ENCODE results near the gene SLC25A21.

DNA sequence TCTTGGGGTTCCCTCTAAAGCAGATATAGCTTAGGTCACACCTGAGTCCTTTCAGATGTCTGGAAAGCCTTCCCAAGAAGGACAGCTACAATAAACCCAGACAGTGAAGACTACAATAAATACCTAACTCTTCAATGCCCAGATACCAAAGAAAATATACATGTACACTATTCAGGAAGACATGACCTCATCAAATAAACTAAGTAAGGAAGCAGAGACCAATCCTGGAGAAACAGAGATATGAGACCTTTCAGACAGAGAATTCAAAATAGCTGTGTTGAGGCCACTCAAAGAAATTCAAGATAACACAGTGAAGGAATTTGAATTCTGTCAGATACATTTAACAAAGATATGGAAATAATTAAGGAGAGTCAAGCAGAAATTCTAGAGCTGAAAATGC is 40.6 kb upstream of the SLC25A21 start:
- TF ChIP-seq, protein P1, sequence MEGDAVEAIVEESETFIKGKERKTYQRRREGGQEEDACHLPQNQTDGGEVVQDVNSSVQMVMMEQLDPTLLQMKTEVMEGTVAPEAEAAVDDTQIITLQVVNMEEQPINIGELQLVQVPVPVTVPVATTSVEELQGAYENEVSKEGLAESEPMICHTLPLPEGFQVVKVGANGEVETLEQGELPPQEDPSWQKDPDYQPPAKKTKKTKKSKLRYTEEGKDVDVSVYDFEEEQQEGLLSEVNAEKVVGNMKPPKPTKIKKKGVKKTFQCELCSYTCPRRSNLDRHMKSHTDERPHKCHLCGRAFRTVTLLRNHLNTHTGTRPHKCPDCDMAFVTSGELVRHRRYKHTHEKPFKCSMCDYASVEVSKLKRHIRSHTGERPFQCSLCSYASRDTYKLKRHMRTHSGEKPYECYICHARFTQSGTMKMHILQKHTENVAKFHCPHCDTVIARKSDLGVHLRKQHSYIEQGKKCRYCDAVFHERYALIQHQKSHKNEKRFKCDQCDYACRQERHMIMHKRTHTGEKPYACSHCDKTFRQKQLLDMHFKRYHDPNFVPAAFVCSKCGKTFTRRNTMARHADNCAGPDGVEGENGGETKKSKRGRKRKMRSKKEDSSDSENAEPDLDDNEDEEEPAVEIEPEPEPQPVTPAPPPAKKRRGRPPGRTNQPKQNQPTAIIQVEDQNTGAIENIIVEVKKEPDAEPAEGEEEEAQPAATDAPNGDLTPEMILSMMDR (IDR thresholded peaks at IDR 0.05; ENCODE audit: insufficient read depth, low read length, poor library complexity, severe bottlenecking): no peak
- TF ChIP-seq EZH2phosphoT487 (conservative IDR thresholded peaks at IDR 0.05; ENCODE audit: low read length): no peak

Measured in SU-DHL-6 (cell line).